Mesothelial cell of epicardium (in vitro differentiated cells): ENCODE measurements around the gene GPR62. TPM values are rescaled to one million over a fixed set of nuclear protein-coding genes. Genes with fewer than 3 reads are reported as not detected.

Experiments used
- DNase-seq, 2 experiments: peaks; one replicate each; pipeline ENCODE4 v3.0.0; 2021; ENCODE audit warnings: low spot score in 2 of 2; ENCODE audit not compliant: unreplicated experiment in 2 of 2
- H3K27ac Mint-ChIP-seq: 2 replicates; pipeline ENCODE4 v1.8.0; 2021; ENCODE audit warnings: mixed read lengths
- H3K27me3 Mint-ChIP-seq: 2 replicates; pipeline ENCODE4 v1.8.0; 2021; ENCODE audit warnings: low read depth, mixed read lengths
- H3K36me3 Mint-ChIP-seq: 2 replicates; pipeline ENCODE4 v1.8.0; 2021; ENCODE audit warnings: mixed read lengths
- H3K4me1 Mint-ChIP-seq: 2 replicates; pipeline ENCODE4 v1.8.0; 2021; ENCODE audit warnings: mixed read lengths
- H3K4me3 Mint-ChIP-seq: 2 replicates; pipeline ENCODE4 v1.8.0; 2021; ENCODE audit warnings: mild to moderate bottlenecking, moderate library complexity, mixed read lengths
- H3K9me3 Mint-ChIP-seq: 2 replicates; pipeline ENCODE4 v1.8.0; 2021; ENCODE audit warnings: mixed read lengths
- CTCF ChIP-seq: fragments of 200-600 bp; sonication (generic); IDR thresholded peaks from one replicate; pipeline ENCODE4 v1.5.0; 2021; ENCODE audit warnings: antibody characterized with exemption; ENCODE audit not compliant: unreplicated experiment
- total RNA-seq: library from RNA; stranded (reverse); gene quantifications from 3 replicates; pipeline ENCODE4 v1.2.1, GENCODE V29; 2021

The GPR62 gene
- total RNA-seq, 1 donor from 2014 or later = 0.22 TPM

GRCh38 chr3:51945031-51945840, 9.9 kb upstream of the GPR62 start:
- Mint-ChIP-seq H3K4me3 (no peak overlapping the region), H3K36me3 (no peaks in the 10 kb centered on the region), H3K4me1 (peaks cover 21% of the 10 kb centered on the region), H3K27ac (no peak overlapping the region), H3K9me3 (no peaks in the 10 kb centered on the region), H3K27me3 (no peaks in the 10 kb centered on the region)
- TF ChIP-seq CTCF = no peak
- DNase-seq = no peak

- H3K27ac Mint-ChIP-seq = no peak overlapping the region
- peaks cover 12% of the 10 kb centered on the region for H3K4me1 Mint-ChIP-seq
- H3K4me3 Mint-ChIP-seq = no peak overlapping the region
- DNase-seq = no peak
- TF ChIP-seq CTCF = no peak
- H3K9me3 Mint-ChIP-seq = no peaks in the 10 kb centered on the region
- H3K36me3 Mint-ChIP-seq = no peaks in the 10 kb centered on the region
- peaks cover 5% of the 10 kb centered on the region for H3K27me3 Mint-ChIP-seq
Observed at GRCh38 chr3:51945926-51946705, 9.1 kb upstream of the GPR62 start.

GRCh38 chr3:51946796-51947195, 8.4 kb upstream of the GPR62 start:
- Mint-ChIP-seq H3K9me3 (no peaks in the 10 kb centered on the region), H3K4me3 (no peak overlapping the region), H3K36me3 (no peaks in the 10 kb centered on the region), H3K27me3 (peaks cover 11% of the 10 kb centered on the region), H3K4me1 (peaks cover 10% of the 10 kb centered on the region), H3K27ac (no peak overlapping the region)
- TF ChIP-seq CTCF = no peak
- DNase-seq = no peak

GRCh38 chr3:51947215-51947900, 7.8 kb upstream of the GPR62 start:
- Mint-ChIP-seq H3K27me3 (peaks cover 16% of the 10 kb centered on the region), H3K4me1 (peaks cover 8% of the 10 kb centered on the region), H3K27ac (no peak overlapping the region), H3K4me3 (no peak overlapping the region), H3K36me3 (no peaks in the 10 kb centered on the region), H3K9me3 (no peaks in the 10 kb centered on the region)
- TF ChIP-seq CTCF = no peak
- no peak for DNase-seq

GRCh38 chr3:51948016-51948580, 7.1 kb upstream of the GPR62 start:
- no peaks in the 10 kb centered on the region for H3K9me3 Mint-ChIP-seq
- H3K27me3 Mint-ChIP-seq = peaks cover 20% of the 10 kb centered on the region
- peaks cover under 1% of the 10 kb centered on the region for H3K4me1 Mint-ChIP-seq
- no peak for TF ChIP-seq CTCF
- H3K27ac Mint-ChIP-seq = no peak overlapping the region
- no peaks in the 10 kb centered on the region for H3K36me3 Mint-ChIP-seq
- no peak for DNase-seq
- H3K4me3 Mint-ChIP-seq = no peak overlapping the region
